Esophagus squamous epithelium (tissue), 4 donors: ENCODE data around the gene MYO3B.

Experiments
- POLR2A ChIP-seq, 4 donors: fragments of 450-650 bp; IDR thresholded peaks; one replicate each; pipeline ENCODE4 v1.6.1; 2017; ENCODE audit warnings: antibody characterized with exemption in 4 of 4, mild to moderate bottlenecking in 4 of 4, moderate library complexity in 3 of 4
- TF ChIP-seq, protein P1 (sequence below), 6 experiments: fragments of 450-650 bp in 4 of 6; fragments of 200-600 bp in 2 of 6; sonication (generic) in 2 of 6; IDR thresholded peaks; one replicate each; pipeline ENCODE4 v1.5.1; 2016 to 2019; ENCODE audit warnings: antibody characterized with exemption in 6 of 6, mild to moderate bottlenecking in 4 of 6, moderate library complexity in 4 of 6

DNA sequence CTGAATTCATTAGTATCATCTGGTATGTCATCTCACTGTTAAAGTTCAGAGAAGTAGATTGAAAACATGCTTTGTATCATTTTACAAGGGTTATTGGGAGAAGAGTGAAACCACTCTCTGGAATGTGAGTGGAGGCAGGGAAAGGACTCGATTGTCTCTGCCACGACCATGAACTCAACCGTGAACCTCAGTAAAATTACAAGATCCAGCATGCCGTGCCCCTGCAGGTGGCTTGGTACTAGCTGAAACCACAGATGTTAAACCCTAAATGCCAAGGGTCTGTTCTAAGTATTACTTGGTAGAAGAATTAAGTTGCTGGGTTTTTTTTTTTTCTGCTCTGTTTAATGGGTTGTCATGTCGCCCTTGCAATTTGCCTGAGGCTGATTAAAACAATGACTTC lies 197.2 kb downstream of the MYO3B start:
- TF ChIP-seq, protein P1, sequence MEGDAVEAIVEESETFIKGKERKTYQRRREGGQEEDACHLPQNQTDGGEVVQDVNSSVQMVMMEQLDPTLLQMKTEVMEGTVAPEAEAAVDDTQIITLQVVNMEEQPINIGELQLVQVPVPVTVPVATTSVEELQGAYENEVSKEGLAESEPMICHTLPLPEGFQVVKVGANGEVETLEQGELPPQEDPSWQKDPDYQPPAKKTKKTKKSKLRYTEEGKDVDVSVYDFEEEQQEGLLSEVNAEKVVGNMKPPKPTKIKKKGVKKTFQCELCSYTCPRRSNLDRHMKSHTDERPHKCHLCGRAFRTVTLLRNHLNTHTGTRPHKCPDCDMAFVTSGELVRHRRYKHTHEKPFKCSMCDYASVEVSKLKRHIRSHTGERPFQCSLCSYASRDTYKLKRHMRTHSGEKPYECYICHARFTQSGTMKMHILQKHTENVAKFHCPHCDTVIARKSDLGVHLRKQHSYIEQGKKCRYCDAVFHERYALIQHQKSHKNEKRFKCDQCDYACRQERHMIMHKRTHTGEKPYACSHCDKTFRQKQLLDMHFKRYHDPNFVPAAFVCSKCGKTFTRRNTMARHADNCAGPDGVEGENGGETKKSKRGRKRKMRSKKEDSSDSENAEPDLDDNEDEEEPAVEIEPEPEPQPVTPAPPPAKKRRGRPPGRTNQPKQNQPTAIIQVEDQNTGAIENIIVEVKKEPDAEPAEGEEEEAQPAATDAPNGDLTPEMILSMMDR (IDR thresholded peaks at IDR 0.05): no peak
- no peak for TF ChIP-seq POLR2A (IDR thresholded peaks at IDR 0.05)
